ENCODE measurements around the gene SPPL2C.

SPPL2C gene

GRCh38 chr17:45833920-45834319, 10.8 kb upstream of the SPPL2C start:
- peak in 1 of 2 experiments; percentile 41 for DNase-seq

GRCh38 chr17:45834471-45835396, 9.9 kb upstream of the SPPL2C start:
- peak in 1 of 2 experiments; percentile 41 for DNase-seq

- DNase-seq: no peak
Measured at GRCh38 chr17:45835481-45835880, 9.2 kb upstream of the SPPL2C start.

- DNase-seq: no peak
Measured at GRCh38 chr17:45836047-45837044, 8.3 kb upstream of the SPPL2C start.

- no peak for DNase-seq
Measured at GRCh38 chr17:45837187-45837586, 7.5 kb upstream of the SPPL2C start.

- no peak for DNase-seq
Measured at GRCh38 chr17:45837603-45838002, 7.1 kb upstream of the SPPL2C start.

GRCh38 chr17:45838751-45839295, 5.9 kb upstream of the SPPL2C start:
- no peak for DNase-seq

- no peak for DNase-seq
Measured at GRCh38 chr17:45839442-45839841, 5.2 kb upstream of the SPPL2C start.

GRCh38 chr17:45841186-45841585, 3.5 kb upstream of the SPPL2C start:
- peak in 1 of 2 experiments; percentile 39 for DNase-seq

- DNase-seq: peak; percentile 73 to 80
Measured at GRCh38 chr17:45841883-45842525, 2.7 kb upstream of the SPPL2C start.

- no peak for DNase-seq
Measured at GRCh38 chr17:45843722-45844121, 959 bp upstream of the SPPL2C start.

- no peak for DNase-seq
Measured at GRCh38 chr17:45845376-45846185, 900 bp downstream of the SPPL2C start.

GRCh38 chr17:45846223-45846622, 1.5 kb downstream of the SPPL2C start:
- no peak for DNase-seq

- no peak for DNase-seq
Measured at GRCh38 chr17:45846646-45847045, 2.0 kb downstream of the SPPL2C start.

- DNase-seq: no peak
Measured at GRCh38 chr17:45847101-45847500, 2.4 kb downstream of the SPPL2C start.

GRCh38 chr17:45847747-45848146, 3.1 kb downstream of the SPPL2C start:
- no peak for DNase-seq

- peak in 1 of 2 experiments; percentile 47 for DNase-seq
Measured at GRCh38 chr17:45848405-45848804, 3.7 kb downstream of the SPPL2C start.

- peak in 1 of 2 experiments; percentile 53 for DNase-seq
Measured at GRCh38 chr17:45848868-45849535, 4.3 kb downstream of the SPPL2C start.

- DNase-seq: no peak
Measured at GRCh38 chr17:45849536-45849990, 4.9 kb downstream of the SPPL2C start.

GRCh38 chr17:45850011-45850410, 5.3 kb downstream of the SPPL2C start:
- no peak for DNase-seq

GRCh38 chr17:45850468-45850867, 5.8 kb downstream of the SPPL2C start:
- DNase-seq: no peak

All from NCI-H524 (cell line).